GM23338 (cell line): ENCODE results near the gene OSBPL10. TPM values are rescaled to one million over a fixed set of nuclear protein-coding genes. Genes with fewer than 3 reads are reported as not detected.

Experiments
- ATAC-seq: fragments of 200-7000 bp; cut with Tn5 transposase; 3 replicates; pipeline ENCODE4 v1.9.1; 2020
- DNase-seq: peaks from one replicate; pipeline ENCODE4 v3.0.0-alpha.2; 2015; ENCODE audit warnings: low spot score
- H2AFZ ChIP-seq: fragments of 200-600 bp; sonication (generic); 2 replicates; pipeline ENCODE4 v1.8.0; 2016; ENCODE audit warnings: antibody characterized with exemption, mild to moderate bottlenecking, moderate library complexity
- H3F3A ChIP-seq: fragments of 200-600 bp; sonication (generic); replicated peaks from 2 replicates; pipeline ENCODE4 v1.8.0; 2017; ENCODE audit warnings: antibody characterized with exemption, mixed run types, low read depth
- H3K27ac ChIP-seq: fragments of 200-600 bp; sonication (generic); 2 replicates; pipeline ENCODE4 v1.6.1; 2016; ENCODE audit warnings: low read depth
- H3K27me3 ChIP-seq: fragments of 200-600 bp; sonication (generic); 2 replicates; pipeline ENCODE4 v1.8.0; 2016; ENCODE audit warnings: mild to moderate bottlenecking, mixed run types, moderate library complexity; ENCODE audit not compliant: insufficient read depth
- H3K36me3 ChIP-seq: fragments of 200-600 bp; sonication (generic); 2 replicates; pipeline ENCODE4 v1.8.0; 2016; ENCODE audit warnings: mild to moderate bottlenecking; ENCODE audit not compliant: insufficient read depth
- H3K4me1 ChIP-seq: fragments of 200-600 bp; sonication (generic); 2 replicates; pipeline ENCODE4 v1.8.0; 2016; ENCODE audit warnings: mild to moderate bottlenecking, moderate library complexity; ENCODE audit not compliant: insufficient read depth
- H3K4me2 ChIP-seq: fragments of 200-600 bp; sonication (generic); 2 replicates; pipeline ENCODE4 v1.7.1; 2017; ENCODE audit warnings: mixed run types
- H3K4me3 ChIP-seq: fragments of 200-600 bp; sonication (generic); 2 replicates; pipeline ENCODE4 v1.6.1; 2016; ENCODE audit warnings: mixed run types
- H3K79me2 ChIP-seq: fragments of 200-600 bp; sonication (generic); replicated peaks from 2 replicates; pipeline ENCODE4 v1.8.0; 2017; ENCODE audit warnings: mild to moderate bottlenecking; ENCODE audit not compliant: insufficient read depth
- H3K9me2 ChIP-seq: fragments of 200-600 bp; sonication (generic); 2 replicates; pipeline ENCODE4 v1.8.0; 2017; ENCODE audit not compliant: insufficient read depth
- H4K20me1 ChIP-seq: fragments of 200-600 bp; sonication (generic); replicated peaks from 2 replicates; pipeline ENCODE4 v1.8.0; 2017; ENCODE audit warnings: mild to moderate bottlenecking; ENCODE audit not compliant: insufficient read depth
- H3K27ac Mint-ChIP-seq: 2 replicates; pipeline ENCODE4 v1.8.0; 2020; ENCODE audit warnings: inconsistent platforms, mild to moderate bottlenecking, moderate library complexity, mixed read lengths
- H3K27me3 Mint-ChIP-seq: 3 replicates; pipeline ENCODE4 v1.8.0; 2022; ENCODE audit warnings: low read depth, mild to moderate bottlenecking, moderate library complexity, mixed read lengths, inconsistent platforms; ENCODE audit not compliant: insufficient read depth, poor library complexity
- H3K36me3 Mint-ChIP-seq: 3 replicates; pipeline ENCODE4 v1.8.0; 2021; ENCODE audit warnings: low read depth, mild to moderate bottlenecking, inconsistent platforms, moderate library complexity, mixed read lengths
- H3K4me1 Mint-ChIP-seq: 3 replicates; pipeline ENCODE4 v1.8.0; 2020; ENCODE audit warnings: mild to moderate bottlenecking, inconsistent platforms, mixed read lengths
- H3K4me3 Mint-ChIP-seq: 3 replicates; pipeline ENCODE4 v1.8.0; 2021; ENCODE audit warnings: moderate library complexity, mild to moderate bottlenecking, inconsistent platforms, mixed read lengths
- H3K9me3 Mint-ChIP-seq: 3 replicates; pipeline ENCODE4 v1.8.0; 2020; ENCODE audit warnings: moderate library complexity, mild to moderate bottlenecking, inconsistent platforms, mixed read lengths
- EZH2phosphoT487 ChIP-seq: fragments of 200-600 bp; sonication (generic); IDR thresholded peaks from one replicate; pipeline ENCODE4 v1.8.1; 2018; ENCODE audit warnings: antibody characterized with exemption; ENCODE audit not compliant: unreplicated experiment
- JUNB ChIP-seq: IDR thresholded peaks from one replicate; pipeline ENCODE4 v1.6.1; 2016; ENCODE audit warnings: antibody characterized with exemption; ENCODE audit not compliant: unreplicated experiment
- NANOG ChIP-seq: IDR thresholded peaks from 2 replicates; pipeline ENCODE4 v1.6.1; 2016; ENCODE audit warnings: antibody characterized with exemption, borderline replicate concordance
- STAT1 ChIP-seq: IDR thresholded peaks from one replicate; pipeline ENCODE4 v1.6.1; 2016; ENCODE audit warnings: antibody characterized with exemption; ENCODE audit not compliant: unreplicated experiment
- polyA plus RNA-seq: library from polyadenylated mRNA; unstranded; fragments of >200 nt; fragmentation: Nextera tagmentation; extraction: Ambion mirVana; gene quantifications from 2 replicates; pipeline ENCODE4 v1.2.1, GENCODE V29; 2016
- total RNA-seq: library from RNA; depleted of rRNA; stranded (reverse); fragments of >200 nt; shearing (Covaris generic); gene quantifications from 2 replicates; pipeline ENCODE4 v1.2.3, GENCODE V29; 2014
- TF ChIP-seq, protein P1 (sequence below): IDR thresholded peaks from one replicate; pipeline ENCODE4 v1.6.1; 2018; ENCODE audit warnings: antibody characterized with exemption; ENCODE audit not compliant: unreplicated experiment
- TF ChIP-seq, protein P2 (sequence below), 2 experiments: fragments of 200-600 bp in 1 of 2; sonication (generic) in 1 of 2; conservative IDR thresholded peaks; 2 replicates each; pipeline versions ENCODE4 v1.5.1 to v1.6.1; 2016 to 2017; ENCODE audit warnings: antibody characterized with exemption in 2 of 2, low read depth in 2 of 2, mild to moderate bottlenecking in 2 of 2, moderate library complexity in 1 of 2
- TF ChIP-seq, protein P3 (sequence below): fragments of 250-450 bp; sonication (Bioruptor Pico); IDR thresholded peaks from 2 replicates; pipeline ENCODE4 v1.5.0; 2020; ENCODE audit warnings: mild to moderate bottlenecking, moderate library complexity

Gene OSBPL10
- total and polyA plus RNA-seq, 2 experiments from 2014 or later, result 23.8 to 149 TPM

DNA sequence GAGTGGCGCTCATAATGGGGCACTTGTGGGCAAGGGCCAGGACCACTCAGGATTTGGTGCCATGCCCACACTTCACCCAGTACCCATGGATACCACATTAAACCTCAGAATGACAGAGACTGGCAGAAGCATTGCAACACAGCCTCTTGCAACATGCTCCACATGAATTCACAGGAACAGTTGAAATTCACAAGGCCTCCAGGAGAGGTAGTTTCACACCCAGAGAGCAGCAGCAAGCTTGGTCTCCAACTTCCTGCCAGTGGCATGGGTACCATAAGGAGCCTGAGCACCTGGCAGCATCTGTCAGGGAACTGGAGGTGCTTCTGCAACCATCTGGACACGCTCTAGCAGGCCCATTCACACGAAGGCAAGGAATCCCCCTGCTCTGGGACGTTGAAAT is 101.0 kb downstream of the OSBPL10 start:
- peaks cover 91% of the 10 kb centered on the region for H3K79me2 ChIP-seq
- H3K27me3 Mint-ChIP-seq, result peaks cover 2% of the 10 kb centered on the region
- ATAC-seq, result no peak

More for the DNA sequence above, 101.0 kb downstream of the OSBPL10 start:
- no peak overlapping the region for H3K27ac ChIP-seq
- H3K27ac Mint-ChIP-seq, result no peak overlapping the region
- TF ChIP-seq, protein P1, sequence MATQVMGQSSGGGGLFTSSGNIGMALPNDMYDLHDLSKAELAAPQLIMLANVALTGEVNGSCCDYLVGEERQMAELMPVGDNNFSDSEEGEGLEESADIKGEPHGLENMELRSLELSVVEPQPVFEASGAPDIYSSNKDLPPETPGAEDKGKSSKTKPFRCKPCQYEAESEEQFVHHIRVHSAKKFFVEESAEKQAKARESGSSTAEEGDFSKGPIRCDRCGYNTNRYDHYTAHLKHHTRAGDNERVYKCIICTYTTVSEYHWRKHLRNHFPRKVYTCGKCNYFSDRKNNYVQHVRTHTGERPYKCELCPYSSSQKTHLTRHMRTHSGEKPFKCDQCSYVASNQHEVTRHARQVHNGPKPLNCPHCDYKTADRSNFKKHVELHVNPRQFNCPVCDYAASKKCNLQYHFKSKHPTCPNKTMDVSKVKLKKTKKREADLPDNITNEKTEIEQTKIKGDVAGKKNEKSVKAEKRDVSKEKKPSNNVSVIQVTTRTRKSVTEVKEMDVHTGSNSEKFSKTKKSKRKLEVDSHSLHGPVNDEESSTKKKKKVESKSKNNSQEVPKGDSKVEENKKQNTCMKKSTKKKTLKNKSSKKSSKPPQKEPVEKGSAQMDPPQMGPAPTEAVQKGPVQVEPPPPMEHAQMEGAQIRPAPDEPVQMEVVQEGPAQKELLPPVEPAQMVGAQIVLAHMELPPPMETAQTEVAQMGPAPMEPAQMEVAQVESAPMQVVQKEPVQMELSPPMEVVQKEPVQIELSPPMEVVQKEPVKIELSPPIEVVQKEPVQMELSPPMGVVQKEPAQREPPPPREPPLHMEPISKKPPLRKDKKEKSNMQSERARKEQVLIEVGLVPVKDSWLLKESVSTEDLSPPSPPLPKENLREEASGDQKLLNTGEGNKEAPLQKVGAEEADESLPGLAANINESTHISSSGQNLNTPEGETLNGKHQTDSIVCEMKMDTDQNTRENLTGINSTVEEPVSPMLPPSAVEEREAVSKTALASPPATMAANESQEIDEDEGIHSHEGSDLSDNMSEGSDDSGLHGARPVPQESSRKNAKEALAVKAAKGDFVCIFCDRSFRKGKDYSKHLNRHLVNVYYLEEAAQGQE, result no peak
- TF ChIP-seq, protein P2, sequence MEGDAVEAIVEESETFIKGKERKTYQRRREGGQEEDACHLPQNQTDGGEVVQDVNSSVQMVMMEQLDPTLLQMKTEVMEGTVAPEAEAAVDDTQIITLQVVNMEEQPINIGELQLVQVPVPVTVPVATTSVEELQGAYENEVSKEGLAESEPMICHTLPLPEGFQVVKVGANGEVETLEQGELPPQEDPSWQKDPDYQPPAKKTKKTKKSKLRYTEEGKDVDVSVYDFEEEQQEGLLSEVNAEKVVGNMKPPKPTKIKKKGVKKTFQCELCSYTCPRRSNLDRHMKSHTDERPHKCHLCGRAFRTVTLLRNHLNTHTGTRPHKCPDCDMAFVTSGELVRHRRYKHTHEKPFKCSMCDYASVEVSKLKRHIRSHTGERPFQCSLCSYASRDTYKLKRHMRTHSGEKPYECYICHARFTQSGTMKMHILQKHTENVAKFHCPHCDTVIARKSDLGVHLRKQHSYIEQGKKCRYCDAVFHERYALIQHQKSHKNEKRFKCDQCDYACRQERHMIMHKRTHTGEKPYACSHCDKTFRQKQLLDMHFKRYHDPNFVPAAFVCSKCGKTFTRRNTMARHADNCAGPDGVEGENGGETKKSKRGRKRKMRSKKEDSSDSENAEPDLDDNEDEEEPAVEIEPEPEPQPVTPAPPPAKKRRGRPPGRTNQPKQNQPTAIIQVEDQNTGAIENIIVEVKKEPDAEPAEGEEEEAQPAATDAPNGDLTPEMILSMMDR (conservative IDR thresholded peaks at IDR 0.05; ENCODE audit: low read depth in 2 of 2), result no peak
- TF ChIP-seq EZH2phosphoT487 (no peak), STAT1 (no peak), JUNB (no peak), NANOG (no peak)
- TF ChIP-seq, protein P3, sequence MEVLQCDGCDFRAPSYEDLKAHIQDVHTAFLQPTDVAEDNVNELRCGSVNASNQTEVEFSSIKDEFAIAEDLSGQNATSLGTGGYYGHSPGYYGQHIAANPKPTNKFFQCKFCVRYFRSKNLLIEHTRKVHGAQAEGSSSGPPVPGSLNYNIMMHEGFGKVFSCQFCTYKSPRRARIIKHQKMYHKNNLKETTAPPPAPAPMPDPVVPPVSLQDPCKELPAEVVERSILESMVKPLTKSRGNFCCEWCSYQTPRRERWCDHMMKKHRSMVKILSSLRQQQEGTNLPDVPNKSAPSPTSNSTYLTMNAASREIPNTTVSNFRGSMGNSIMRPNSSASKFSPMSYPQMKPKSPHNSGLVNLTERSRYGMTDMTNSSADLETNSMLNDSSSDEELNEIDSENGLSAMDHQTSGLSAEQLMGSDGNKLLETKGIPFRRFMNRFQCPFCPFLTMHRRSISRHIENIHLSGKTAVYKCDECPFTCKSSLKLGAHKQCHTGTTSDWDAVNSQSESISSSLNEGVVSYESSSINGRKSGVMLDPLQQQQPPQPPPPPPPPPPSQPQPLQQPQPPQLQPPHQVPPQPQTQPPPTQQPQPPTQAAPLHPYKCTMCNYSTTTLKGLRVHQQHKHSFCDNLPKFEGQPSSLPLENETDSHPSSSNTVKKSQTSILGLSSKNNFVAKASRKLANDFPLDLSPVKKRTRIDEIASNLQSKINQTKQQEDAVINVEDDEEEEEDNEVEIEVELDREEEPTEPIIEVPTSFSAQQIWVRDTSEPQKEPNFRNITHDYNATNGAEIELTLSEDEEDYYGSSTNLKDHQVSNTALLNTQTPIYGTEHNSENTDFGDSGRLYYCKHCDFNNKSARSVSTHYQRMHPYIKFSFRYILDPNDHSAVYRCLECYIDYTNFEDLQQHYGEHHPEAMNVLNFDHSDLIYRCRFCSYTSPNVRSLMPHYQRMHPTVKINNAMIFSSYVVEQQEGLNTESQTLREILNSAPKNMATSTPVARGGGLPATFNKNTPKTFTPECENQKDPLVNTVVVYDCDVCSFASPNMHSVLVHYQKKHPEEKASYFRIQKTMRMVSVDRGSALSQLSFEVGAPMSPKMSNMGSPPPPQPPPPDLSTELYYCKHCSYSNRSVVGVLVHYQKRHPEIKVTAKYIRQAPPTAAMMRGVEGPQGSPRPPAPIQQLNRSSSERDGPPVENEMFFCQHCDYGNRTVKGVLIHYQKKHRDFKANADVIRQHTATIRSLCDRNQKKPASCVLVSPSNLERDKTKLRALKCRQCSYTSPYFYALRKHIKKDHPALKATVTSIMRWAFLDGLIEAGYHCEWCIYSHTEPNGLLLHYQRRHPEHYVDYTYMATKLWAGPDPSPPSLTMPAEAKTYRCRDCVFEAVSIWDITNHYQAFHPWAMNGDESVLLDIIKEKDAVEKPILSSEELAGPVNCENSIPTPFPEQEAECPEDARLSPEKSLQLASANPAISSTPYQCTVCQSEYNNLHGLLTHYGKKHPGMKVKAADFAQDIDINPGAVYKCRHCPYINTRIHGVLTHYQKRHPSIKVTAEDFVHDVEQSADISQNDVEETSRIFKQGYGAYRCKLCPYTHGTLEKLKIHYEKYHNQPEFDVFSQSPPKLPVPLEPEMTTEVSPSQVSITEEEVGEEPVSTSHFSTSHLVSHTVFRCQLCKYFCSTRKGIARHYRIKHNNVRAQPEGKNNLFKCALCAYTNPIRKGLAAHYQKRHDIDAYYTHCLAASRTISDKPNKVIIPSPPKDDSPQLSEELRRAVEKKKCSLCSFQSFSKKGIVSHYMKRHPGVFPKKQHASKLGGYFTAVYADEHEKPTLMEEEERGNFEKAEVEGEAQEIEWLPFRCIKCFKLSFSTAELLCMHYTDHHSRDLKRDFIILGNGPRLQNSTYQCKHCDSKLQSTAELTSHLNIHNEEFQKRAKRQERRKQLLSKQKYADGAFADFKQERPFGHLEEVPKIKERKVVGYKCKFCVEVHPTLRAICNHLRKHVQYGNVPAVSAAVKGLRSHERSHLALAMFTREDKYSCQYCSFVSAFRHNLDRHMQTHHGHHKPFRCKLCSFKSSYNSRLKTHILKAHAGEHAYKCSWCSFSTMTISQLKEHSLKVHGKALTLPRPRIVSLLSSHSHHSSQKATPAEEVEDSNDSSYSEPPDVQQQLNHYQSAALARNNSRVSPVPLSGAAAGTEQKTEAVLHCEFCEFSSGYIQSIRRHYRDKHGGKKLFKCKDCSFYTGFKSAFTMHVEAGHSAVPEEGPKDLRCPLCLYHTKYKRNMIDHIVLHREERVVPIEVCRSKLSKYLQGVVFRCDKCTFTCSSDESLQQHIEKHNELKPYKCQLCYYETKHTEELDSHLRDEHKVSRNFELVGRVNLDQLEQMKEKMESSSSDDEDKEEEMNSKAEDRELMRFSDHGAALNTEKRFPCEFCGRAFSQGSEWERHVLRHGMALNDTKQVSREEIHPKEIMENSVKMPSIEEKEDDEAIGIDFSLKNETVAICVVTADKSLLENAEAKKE, result no peak
- DNase-seq, result no peak
- H3K27me3 ChIP-seq, result no peaks in the 10 kb centered on the region
- no peak overlapping the region for H2AFZ ChIP-seq
- H3K36me3 Mint-ChIP-seq, result peaks cover 10% of the 10 kb centered on the region; the same call in 2 of the 3 replicates
- H3K36me3 ChIP-seq, result no peaks in the 10 kb centered on the region
- H3K9me3 Mint-ChIP-seq, result no peaks in the 10 kb centered on the region
- H3K4me2 ChIP-seq, result no peak overlapping the region
- H3K4me1 Mint-ChIP-seq, result peaks cover 56% of the 10 kb centered on the region
- H3K4me3 ChIP-seq, result no peak overlapping the region
- no peaks in the 10 kb centered on the region for H3F3A ChIP-seq
- no peaks in the 10 kb centered on the region for H3K9me2 ChIP-seq
- H3K4me3 Mint-ChIP-seq, result no peak overlapping the region
- H3K4me1 ChIP-seq, result peaks cover 45% of the 10 kb centered on the region
- H4K20me1 ChIP-seq, result peaks cover 18% of the 10 kb centered on the region
